GM06990 (cell line): ENCODE results near the gene NGEF.

Experiments
- DNase-seq: peaks from one replicate; pipeline ENCODE4 v3.0.0-alpha.2; 2011; ENCODE audit not compliant: insufficient read length; ENCODE audit errors: extremely low read depth
- H3K27me3 ChIP-seq: replicated peaks from 2 replicates; pipeline ENCODE4 v1.6.0; 2011; ENCODE audit warnings: low read length; ENCODE audit not compliant: control insufficient read depth, insufficient read depth
- H3K36me3 ChIP-seq: 2 replicates; pipeline ENCODE4 v1.5.1; 2011; ENCODE audit warnings: low read length; ENCODE audit not compliant: control insufficient read depth, insufficient read depth
- H3K4me3 ChIP-seq: replicated peaks from 2 replicates; pipeline ENCODE4 v1.5.1; 2011; ENCODE audit warnings: low read depth, mild to moderate bottlenecking, control low read depth, low read length
- CTCF ChIP-seq: IDR thresholded peaks from 2 replicates; pipeline ENCODE4 v1.5.1; 2011; ENCODE audit warnings: low read length, control low read depth, mild to moderate bottlenecking, inconsistent platforms; ENCODE audit not compliant: insufficient read depth, poor library complexity, severe bottlenecking

NGEF gene

DNA sequence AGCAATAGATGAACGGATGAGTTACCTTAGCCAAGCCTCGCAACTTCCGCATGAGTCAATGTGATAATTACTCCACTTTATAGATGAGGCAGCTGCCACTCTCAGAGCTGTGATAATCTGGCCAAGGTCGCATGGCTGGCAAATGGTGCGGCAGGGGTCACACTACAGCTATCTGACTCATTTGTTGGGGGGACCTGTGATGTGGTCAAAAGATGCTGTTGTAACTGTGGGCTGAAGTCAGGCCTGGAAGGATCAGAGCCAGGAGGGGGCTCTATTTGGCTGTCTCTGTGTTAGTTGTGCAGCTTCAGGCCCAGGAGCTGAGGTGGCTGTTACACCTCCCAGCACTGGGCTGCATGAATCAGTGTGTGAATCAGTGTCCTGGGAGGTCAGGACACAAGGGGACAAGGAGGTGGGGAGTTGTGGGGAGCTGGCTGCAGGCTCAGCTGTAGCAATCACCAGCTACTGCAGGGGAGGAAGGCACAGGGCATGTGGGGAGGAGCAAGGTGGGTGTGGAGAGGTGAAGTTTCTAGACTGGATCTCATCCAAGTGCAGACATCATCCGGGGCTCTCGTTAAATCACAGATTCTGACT lies 33.1 kb downstream of the NGEF start:
- no peak for TF ChIP-seq CTCF
- no peaks in the 10 kb centered on the region; the same call in none of the 2 replicates for H3K27me3 ChIP-seq
- no peaks in the 10 kb centered on the region for H3K36me3 ChIP-seq
- no peak overlapping the region for H3K4me3 ChIP-seq
- no peak for DNase-seq

- no peak overlapping the region for H3K4me3 ChIP-seq
- TF ChIP-seq CTCF: no peak
- DNase-seq: no peak
- H3K36me3 ChIP-seq: no peaks in the 10 kb centered on the region
- H3K27me3 ChIP-seq: no peaks in the 10 kb centered on the region; the same call in none of the 2 replicates
Observed at GRCh38 chr2:232977438-232977971, 35.6 kb downstream of the NGEF start.

- Histone ChIP-seq H3K4me3 (no peak overlapping the region), H3K36me3 (no peaks in the 10 kb centered on the region), H3K27me3 (no peaks in the 10 kb centered on the region; the same call in none of the 2 replicates)
- no peak for TF ChIP-seq CTCF
- no peak for DNase-seq
Observed at GRCh38 chr2:232976666-232977437, 36.2 kb downstream of the NGEF start.

DNA sequence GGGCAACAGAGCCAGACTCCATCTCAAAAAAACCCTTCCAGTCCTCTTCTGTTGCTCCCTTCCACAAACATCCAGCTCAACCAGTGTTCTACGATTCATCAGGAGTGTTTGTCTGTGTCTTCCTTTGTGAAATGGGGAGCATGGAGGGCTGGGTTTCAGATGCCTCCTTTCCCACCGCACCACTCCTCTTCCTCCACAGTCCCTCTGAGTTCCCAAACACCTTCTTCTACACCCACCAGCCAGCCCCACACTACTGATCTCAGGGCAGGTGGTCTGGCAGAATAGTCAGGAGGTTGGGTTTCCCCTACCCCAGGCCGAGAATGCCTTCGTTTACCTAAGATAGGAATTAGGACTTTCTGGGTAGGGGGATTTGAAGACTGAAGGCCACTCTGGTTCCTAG lies 36.9 kb downstream of the NGEF start:
- Histone ChIP-seq H3K27me3 (no peaks in the 10 kb centered on the region; the same call in none of the 2 replicates), H3K4me3 (no peak overlapping the region), H3K36me3 (no peaks in the 10 kb centered on the region)
- no peak for TF ChIP-seq CTCF
- no peak for DNase-seq

DNA sequence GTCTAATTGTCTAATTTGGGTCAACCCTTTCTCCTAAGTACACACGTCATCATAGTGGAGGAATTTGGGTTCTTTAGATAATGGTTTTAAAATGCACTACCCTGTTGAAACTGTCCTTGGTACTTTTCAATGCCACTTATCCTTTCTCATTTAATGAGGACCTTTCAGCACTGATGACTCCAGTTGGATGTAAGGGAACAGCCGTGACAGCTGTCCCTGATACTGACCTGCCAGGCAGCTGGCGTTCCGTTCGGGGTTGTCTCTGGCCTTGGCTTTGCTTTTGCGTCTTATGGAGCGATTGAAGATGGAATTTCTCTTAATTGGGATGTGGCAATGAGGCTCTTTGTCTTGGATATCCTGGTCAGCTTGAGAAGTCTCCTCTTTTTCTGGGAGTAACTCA lies 38.7 kb downstream of the NGEF start:
- no peak overlapping the region for H3K4me3 ChIP-seq
- DNase-seq: no peak
- no peak for TF ChIP-seq CTCF

More for the DNA sequence above, 38.7 kb downstream of the NGEF start:
- H3K27me3 ChIP-seq: no peaks in the 10 kb centered on the region; the same call in 1 of the 2 replicates
- H3K36me3 ChIP-seq: no peaks in the 10 kb centered on the region
